ENCODE results near the gene LTBP4. TPM values are rescaled to one million over a fixed set of nuclear protein-coding genes. Genes with fewer than 3 reads are reported as not detected.
A peak's percentile ranks its signal among the peaks of the same experiment; 100 is the strongest.

The LTBP4 gene
- total and polyA plus RNA-seq, 2 of the 13 experiments (the other 11 are each of a cell fraction or from before 2014, with no cell fraction given), result 0.86 to 2.3 TPM

DNA sequence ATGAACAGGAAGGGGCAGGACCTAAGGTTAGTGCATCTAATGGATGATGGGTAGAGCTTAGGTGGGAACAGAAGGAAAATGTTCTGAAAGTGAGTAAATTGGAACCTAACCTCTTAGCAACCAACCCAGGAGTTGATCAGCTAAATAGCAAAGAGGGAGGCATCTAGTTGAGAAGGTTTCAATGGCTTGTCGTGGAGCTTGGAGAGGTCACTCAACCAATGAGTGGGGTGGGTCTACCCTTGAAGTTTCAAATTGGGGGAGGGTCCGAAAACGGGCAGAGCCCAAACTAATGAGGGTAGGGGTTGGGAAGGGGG lies 30.2 kb upstream of the LTBP4 start:
- BruUV-seq (replicated peaks), result no TSS peak
- H3K9me3 ChIP-seq (ENCODE audit: low read length), result no peaks in the 10 kb centered on the region
- WGBS (ENCODE audit: low lambda C conversion rate), result 58% methylated on average over 3 of the region's 3 CpGs

DNA sequence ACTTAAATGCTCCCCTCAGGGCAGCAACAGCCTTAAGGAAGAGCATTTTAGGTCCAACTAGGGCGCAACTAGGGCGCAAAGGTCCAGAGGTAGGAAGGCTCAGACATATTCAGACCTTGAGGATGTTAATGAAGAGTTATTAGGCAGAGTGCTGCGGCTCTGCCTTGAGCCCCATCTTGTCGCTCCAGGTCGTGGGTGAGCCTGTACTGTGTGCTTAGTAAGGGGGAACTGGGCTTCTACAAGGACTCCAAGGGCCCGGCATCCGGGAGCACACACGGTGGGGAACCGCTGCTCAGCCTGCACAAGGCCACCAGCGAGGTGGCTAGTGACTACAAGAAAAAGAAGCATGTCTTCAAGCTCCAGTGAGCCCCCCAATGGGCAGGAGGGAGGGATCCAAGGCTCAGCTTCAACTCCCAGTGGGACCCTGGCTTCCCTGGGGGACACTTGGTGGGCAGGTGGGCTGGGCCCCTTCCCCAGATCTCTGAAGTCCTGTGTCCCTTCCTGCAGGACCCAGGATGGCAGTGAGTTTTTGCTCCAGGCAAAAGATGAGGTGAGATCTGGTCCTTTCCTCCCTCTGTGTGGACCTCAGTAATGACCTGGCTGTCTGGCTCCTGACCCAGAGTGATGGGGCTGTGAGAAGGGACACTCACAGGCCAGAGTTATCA lies 29.2 kb upstream of the LTBP4 start:
- H3K36me3 ChIP-seq (replicated peaks in 1 of 2; ENCODE audit: control insufficient read depth in 1 of 2, insufficient read depth in 2 of 2, low read length in 2 of 2), result no peaks in the 10 kb centered on the region
- no peaks in the 10 kb centered on the region for H4K20me1 ChIP-seq (ENCODE audit: insufficient read depth, low read length)
- 62% methylated on average over 4 of the region's 10 CpGs for WGBS (ENCODE audit: low lambda C conversion rate)
- H3K4me1 ChIP-seq (ENCODE audit: insufficient read depth, low read length), result peaks cover 24% of the 10 kb centered on the region
- H3K4me3 ChIP-seq (replicated peaks in 1 of 3; ENCODE audit: insufficient read depth in 1 of 3, low read depth in 2 of 3, low read length in 3 of 3), result no peak overlapping the region
- POLR2A ChIA-PET, result no interaction called here
- no TSS peak for BruUV-seq (replicated peaks)
- FAIRE-seq (no peak), DNase-seq (ENCODE audit: low spot score) (no peak), ATAC-seq (no peak)
- H2AFZ ChIP-seq (ENCODE audit: low read length), result no peak overlapping the region
- no peak overlapping the region for H3K9ac ChIP-seq (ENCODE audit: insufficient read depth, low read depth, low read length)
- H3K27ac ChIP-seq (ENCODE audit: extremely low read length, insufficient read depth, low read length), result no peak overlapping the region
- H3K4me2 ChIP-seq (ENCODE audit: low read depth, low read length), result no peak overlapping the region
- in situ Hi-C loops (cut with HindIII; ENCODE audit: extremely low pct_ligation_motif_present, low pct_unique_long_range_greater_than_20kb) (no loop called here), intact Hi-C loops (cut with micrococcal nuclease; ENCODE audit: unreplicated experiment) (no loop called here)
- H3K79me2 ChIP-seq (ENCODE audit: insufficient read depth, low read length), result no peaks in the 10 kb centered on the region
- CTCF ChIA-PET (ENCODE audit: low intra/inter-chr PET ratio, low total read pairs), result interaction anchor here (1.3 kb wide), 1 partner anchor 62 kb away, joined by 5 read pairs; no protein-coding TSS in a partner anchor
- peaks cover 5 to 27% of the 10 kb centered on the region in 2 experiments for H3K27me3 ChIP-seq (ENCODE audit: control insufficient read depth in 1 of 2, insufficient read depth in 2 of 2, low read length in 2 of 2)
- H3K9me3 ChIP-seq (ENCODE audit: low read length), result no peaks in the 10 kb centered on the region
- TF ChIP-seq HHEX (CRISPR knock-in tag; IDR thresholded peaks at IDR 0.05) (no peak), ZNF567 (CRISPR knock-in tag; IDR thresholded peaks at IDR 0.05; ENCODE audit: borderline replicate concordance) (no peak), ZNF382 (CRISPR knock-in tag; IDR thresholded peaks at IDR 0.05; ENCODE audit: borderline replicate concordance) (no peak), TGIF2 (CRISPR knock-in tag; IDR thresholded peaks at IDR 0.05) (no peak), AKNA (CRISPR knock-in tag; IDR thresholded peaks at IDR 0.05; ENCODE audit: borderline replicate concordance) (no peak), AGO2 (optimal IDR thresholded peaks at IDR 0.05; ENCODE audit: low read depth, low read length) (no peak), GATA4 (IDR thresholded peaks at IDR 0.05; ENCODE audit: borderline replicate concordance, low read depth) (no peak), HOXA9 (CRISPR knock-in tag; IDR thresholded peaks at IDR 0.05; ENCODE audit: borderline replicate concordance) (no peak)
- TF ChIP-seq, protein P1, sequence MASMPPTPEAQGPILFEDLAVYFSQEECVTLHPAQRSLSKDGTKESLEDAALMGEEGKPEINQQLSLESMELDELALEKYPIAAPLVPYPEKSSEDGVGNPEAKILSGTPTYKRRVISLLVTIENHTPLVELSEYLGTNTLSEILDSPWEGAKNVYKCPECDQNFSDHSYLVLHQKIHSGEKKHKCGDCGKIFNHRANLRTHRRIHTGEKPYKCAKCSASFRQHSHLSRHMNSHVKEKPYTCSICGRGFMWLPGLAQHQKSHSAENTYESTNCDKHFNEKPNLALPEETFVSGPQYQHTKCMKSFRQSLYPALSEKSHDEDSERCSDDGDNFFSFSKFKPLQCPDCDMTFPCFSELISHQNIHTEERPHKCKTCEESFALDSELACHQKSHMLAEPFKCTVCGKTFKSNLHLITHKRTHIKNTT (CRISPR knock-in tag; IDR thresholded peaks at IDR 0.05), result no peak

More for the DNA sequence above, 30.2 kb upstream of the LTBP4 start:
- intact Hi-C loops (cut with micrococcal nuclease; ENCODE audit: unreplicated experiment), result no loop called here
- Histone ChIP-seq H3K27ac (ENCODE audit: extremely low read length, insufficient read depth, low read length) (no peak overlapping the region), H3K4me3 (replicated peaks in 1 of 3; ENCODE audit: insufficient read depth in 1 of 3, low read depth in 2 of 3, low read length in 3 of 3) (no peak overlapping the region), H3K9ac (ENCODE audit: insufficient read depth, low read depth, low read length) (no peak overlapping the region), H4K20me1 (ENCODE audit: insufficient read depth, low read length) (no peaks in the 10 kb centered on the region), H3K4me2 (ENCODE audit: low read depth, low read length) (peak overlapping the region; percentile 41; the same call in 1 of the 2 replicates), H3K36me3 (replicated peaks in 1 of 2; ENCODE audit: control insufficient read depth in 1 of 2, insufficient read depth in 2 of 2, low read length in 2 of 2) (no peaks in the 10 kb centered on the region), H3K27me3 (ENCODE audit: control insufficient read depth in 1 of 2, insufficient read depth in 2 of 2, low read length in 2 of 2) (peaks cover 8 to 36% of the 10 kb centered on the region in 2 experiments), H3K79me2 (ENCODE audit: insufficient read depth, low read length) (no peaks in the 10 kb centered on the region), H2AFZ (ENCODE audit: low read length) (no peak overlapping the region), H3K4me1 (ENCODE audit: insufficient read depth, low read length) (peaks cover 24% of the 10 kb centered on the region)
- CTCF ChIA-PET (ENCODE audit: low intra/inter-chr PET ratio, low total read pairs), result interaction anchor here (1.3 kb wide), 1 partner anchor 63 kb away, joined by 5 read pairs; no protein-coding TSS in a partner anchor
- no peak for ATAC-seq
- TF ChIP-seq ZNF788 (CRISPR knock-in tag; IDR thresholded peaks at IDR 0.05; ENCODE audit: borderline replicate concordance), result no peak
- TF ChIP-seq ZNF10 (CRISPR knock-in tag; IDR thresholded peaks at IDR 0.05; ENCODE audit: borderline replicate concordance, low read depth), result no peak
- POLR2A ChIA-PET, result interaction anchor here (0.9 to 1.6 kb wide), 11 partner anchors 11 to 236 kb away, joined by 3 to 5 read pairs (median 4); partner anchors contain the start of genes BLVRB, LTBP4 and SERTAD1
- in situ Hi-C loops (cut with HindIII; ENCODE audit: extremely low pct_ligation_motif_present, low pct_unique_long_range_greater_than_20kb), result no loop called here
- no peak for FAIRE-seq
- no peak for DNase-seq (ENCODE audit: low spot score)

All from HepG2 (cell line).